Right lobe of liver (tissue), 6 donors: ENCODE results near the gene CD69. TPM values are rescaled to one million over a fixed set of nuclear protein-coding genes. Genes with fewer than 3 reads are reported as not detected.
A peak's percentile ranks its signal among the peaks of the same experiment; 100 is the strongest.

Source experiments
- ATAC-seq, 4 donors: fragments of 200-7000 bp; cut with Tn5 transposase; one replicate each; pipeline ENCODE4 v1.9.1; 2020; ENCODE audit warnings: mild to moderate bottlenecking in 4 of 4, moderate library complexity in 4 of 4
- DNase-seq, 3 donors: peaks; one replicate each; pipeline ENCODE4 v3.0.0-alpha.2; 2020
- H3K27ac ChIP-seq, 3 donors: fragments of 200-600 bp; one replicate each; pipeline ENCODE4 v1.8.0; 2022
- H3K27me3 ChIP-seq, 2 donors: fragments of 200-600 bp; one replicate each; pipeline ENCODE4 v1.8.0; 2022
- H3K36me3 ChIP-seq, 4 donors: fragments of 200-600 bp; sonication (generic) in 1 of 4; one replicate each; pipeline versions ENCODE4 v1.5.1 to v1.8.0; 2017 to 2022; ENCODE audit warnings: control low read depth in 1 of 4
- H3K4me1 ChIP-seq, 4 donors: fragments of 200-600 bp; sonication (generic) in 1 of 4; one replicate each; pipeline versions ENCODE4 v1.5.1 to v1.8.0; 2017 to 2022; ENCODE audit warnings: control low read depth in 1 of 4
- H3K4me3 ChIP-seq, 3 donors: fragments of 200-600 bp; one replicate each; pipeline ENCODE4 v1.8.0; 2022
- H3K9me3 ChIP-seq, 4 donors: fragments of 200-600 bp; sonication (generic) in 1 of 4; one replicate each; pipeline versions ENCODE4 v1.5.1 to v1.8.0; 2017 to 2022; ENCODE audit warnings: control low read depth in 1 of 4
- CTCF ChIP-seq, 4 donors: fragments of 200-600 bp in 3 of 4; fragments of 450-650 bp in 1 of 4; IDR thresholded peaks; one replicate each; pipeline versions ENCODE4 v1.5.1 to v1.8.0; 2016 to 2022; ENCODE audit warnings: antibody characterized with exemption in 4 of 4, mild to moderate bottlenecking in 2 of 4
- POLR2A ChIP-seq: fragments of 450-650 bp; IDR thresholded peaks from one replicate; pipeline ENCODE4 v1.6.1; 2017; ENCODE audit warnings: antibody characterized with exemption, mild to moderate bottlenecking
- WGBS: methylation state at CpG from one replicate; pipeline ENCODE4 v1.1.6; 2018; ENCODE audit warnings: low coverage, low lambda C conversion rate; ENCODE audit not compliant: insufficient coverage; ENCODE audit errors: missing lambda C conversion rate; 5-methylcytosine and 5-hydroxymethylcytosine counted together
- intact Hi-C, 2 donors: fragments of 100-400 bp; cut with DNase I; formaldehyde crosslinking; loops; one replicate each; pipeline versions ENCODE4 v1.11.2 to v1.14.1; 2022
- total RNA-seq, 6 experiments: library from RNA; depleted of rRNA in 2 of 6; stranded (reverse); fragments of >200 nt in 2 of 6; fragmentation: NEBNext Ultra II Directional in 3 of 6; extraction: Animal tissue kit (Norgen Biotek cat#: 25700) in 3 of 6; gene quantifications; one replicate each; pipeline versions ENCODE4 v1.1.0 to v1.2.4, GENCODE V29; 2016 to 2023
- donor health status: DM: no; HTN: yes; CAD: no.
- donor health status: DM: no; HTN: no; CAD: no.
- donor health status: DM: no; HTN: no; CAD: no.
- donor health status: DM: no; HTN: yes; CAD: no.
- donor health status: DM: no; HTN: yes; CAD: no.

CD69 gene
- total RNA-seq, 6 experiments from 2014 or later: 0.26 to 2.3 (median 1.0) TPM

GRCh38 chr12:9736936-9737705 is 23.6 kb downstream of the CD69 start:
- Histone ChIP-seq H3K4me1 (no peaks in the 10 kb centered on the region), H3K27ac (peak overlapping the region in 1 of 3 donors; percentile 12), H3K36me3 (no peaks in the 10 kb centered on the region), H3K9me3 (no peaks in the 10 kb centered on the region), H3K27me3 (no peaks in the 10 kb centered on the region), H3K4me3 (no peak overlapping the region)
- TF ChIP-seq POLR2A (no peak), CTCF (IDR thresholded peaks at IDR 0.05) (no peak)
- DNase-seq (no peak), ATAC-seq (peak in 3 of 4 donors; percentile 36 to 50 (median 39))
- 53% methylated on average over 3 of the region's 3 CpGs for WGBS
- intact Hi-C loops: no loop called here

DNA sequence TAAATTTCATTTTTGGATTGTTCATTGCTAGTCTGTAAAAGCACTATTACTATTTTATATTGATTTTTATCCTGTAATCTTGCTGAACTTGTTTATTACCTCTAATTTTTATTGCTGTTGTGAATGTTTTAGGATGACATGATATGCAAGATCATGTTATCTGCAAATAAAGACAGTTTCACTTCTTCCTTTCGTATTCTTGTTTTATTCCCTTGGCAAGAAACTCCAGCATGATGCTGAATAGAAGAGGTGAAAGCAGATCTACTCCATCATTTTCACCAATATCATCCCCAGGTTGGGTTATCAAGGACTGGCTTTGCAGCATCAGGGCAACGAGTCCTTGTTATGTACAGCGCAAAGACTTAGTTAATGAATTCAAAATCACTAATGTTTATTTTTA is 25.1 kb downstream of the CD69 start:
- H3K27ac ChIP-seq: no peak overlapping the region
- H3K27me3 ChIP-seq: no peaks in the 10 kb centered on the region
- no peaks in the 10 kb centered on the region for H3K4me1 ChIP-seq
- H3K9me3 ChIP-seq: no peaks in the 10 kb centered on the region
- intact Hi-C loops: no loop called here
- no peak for DNase-seq
- H3K4me3 ChIP-seq: no peak overlapping the region
- no peaks in the 10 kb centered on the region for H3K36me3 ChIP-seq
- TF ChIP-seq CTCF (IDR thresholded peaks at IDR 0.05) (no peak), POLR2A (no peak)
- peak in 1 of 4 donors; percentile 11 for ATAC-seq
- WGBS: 64% methylated on average over 3 of the region's 3 CpGs

DNA sequence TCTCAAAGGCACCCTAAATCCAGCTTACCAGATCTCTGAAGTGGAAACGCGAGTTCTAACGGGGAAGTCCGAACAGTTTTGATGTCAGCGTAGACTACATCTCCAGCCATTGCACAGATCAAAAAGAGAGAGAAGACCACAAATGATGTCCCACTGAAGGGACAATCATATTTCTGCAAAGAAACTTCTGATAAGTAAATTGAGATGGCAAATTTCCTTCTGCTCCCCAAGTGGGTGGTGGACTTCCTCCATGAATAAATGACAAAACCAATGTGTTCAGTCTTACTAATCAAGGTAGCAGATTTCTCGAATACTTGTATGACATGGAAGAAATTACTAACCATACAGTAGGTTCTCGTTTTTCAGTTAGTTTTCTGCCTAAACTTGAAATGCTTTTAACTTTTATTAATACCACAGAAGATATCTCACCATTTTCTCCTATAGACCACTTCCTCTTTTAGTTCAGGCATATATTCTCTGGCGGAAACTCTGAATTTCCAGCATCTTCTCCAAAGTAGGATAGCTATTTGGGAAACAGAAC is 27.7 kb downstream of the CD69 start, which contains the start of gene CLECL1:
Gene CLECL1, minus strand, starts transcription at position 177 of the 541 bp plus-strand sequence.
- Histone ChIP-seq H3K4me3 (no peak within 1 kb of the TSS), H3K36me3 (no peaks in the 10 kb centered on the region), H3K9me3 (no peaks in the 10 kb centered on the region), H3K27me3 (no peaks in the 10 kb centered on the region), H3K4me1 (no peaks in the 10 kb centered on the region), H3K27ac (peak within 1 kb of the TSS in 1 of 3 donors; percentile 17)
- intact Hi-C loops: no loop called here
- TF ChIP-seq POLR2A (no peak), CTCF (IDR thresholded peaks at IDR 0.05) (no peak)
- DNase-seq (no peak), ATAC-seq (no peak)
- 55% methylated on average over 8 of the region's 8 CpGs for WGBS

GRCh38 chr12:9731797-9732196 is 28.9 kb downstream of the CD69 start:
- 53% methylated on average over 2 of the region's 2 CpGs for WGBS
- no peak overlapping the region for H3K27ac ChIP-seq
- TF ChIP-seq CTCF (IDR thresholded peaks at IDR 0.05): no peak
- no peak for TF ChIP-seq POLR2A
- no peaks in the 10 kb centered on the region for H3K36me3 ChIP-seq
- no peaks in the 10 kb centered on the region for H3K9me3 ChIP-seq
- no peaks in the 10 kb centered on the region for H3K4me1 ChIP-seq
- no peak for DNase-seq
- no peaks in the 10 kb centered on the region for H3K27me3 ChIP-seq
- no peak overlapping the region for H3K4me3 ChIP-seq
- intact Hi-C loops: no loop called here
- ATAC-seq: peak in 2 of 4 donors; percentile 37 to 62
